HepG2 (cell line): ENCODE measurements around the gene ZNF506. TPM values are rescaled to one million over a fixed set of nuclear protein-coding genes. Genes with fewer than 3 reads are reported as not detected.
"Not testable (repeated sequence)": the region's sequence is repeated elsewhere in the genome, so short reads cannot be mapped to it uniquely, and the experiment has no call there.

Experiments used
- ATAC-seq: fragments of 200-7000 bp; cut with Tn5 transposase; 3 replicates; pipeline ENCODE4 v1.9.1; 2020; ENCODE audit warnings: mild to moderate bottlenecking, moderate library complexity
- BruUV-seq: library from RNA; stranded (reverse); fragments of 400-500 nt; replicated peaks from 2 replicates; lab custom pipeline; 2021; lab: Mats Ljungman, UMichigan
- CTCF ChIA-PET: fragments of 300-600 bp; formaldehyde crosslinking; extraction: SDS; loops from one replicate; lab custom pipeline; 2021; ENCODE audit warnings: low total read pairs, inconsistent platforms, low intra/inter-chr PET ratio; lab: Yijun Ruan, JAX
- POLR2A ChIA-PET: fragments of 350-600 bp; sonication (Branson Sonifier 250); formaldehyde crosslinking; loops from one replicate; lab custom pipeline; 2020; ENCODE audit warnings: antibody characterized with exemption, inconsistent platforms; lab: Yijun Ruan, JAX
- DNase-seq: peaks from one replicate; pipeline ENCODE4 v3.0.0-alpha.2; 2015; ENCODE audit warnings: low spot score
- FAIRE-seq: peaks from 3 replicates; lab custom pipeline; 2011; peaks lifted over from hg19 to GRCh38; lab: Jason Lieb, UNC
- H2AFZ ChIP-seq: one replicate; pipeline ENCODE4 v1.6.1; 2011; ENCODE audit warnings: low read length, inconsistent platforms
- H3K27ac ChIP-seq: fragments of 300-600 bp; 3 replicates; pipeline ENCODE4 v1.8.0; 2011; ENCODE audit warnings: mixed run types, mild to moderate bottlenecking, mixed read lengths, low read length, inconsistent platforms; ENCODE audit not compliant: insufficient read depth; ENCODE audit errors: extremely low read length
- H3K27me3 ChIP-seq, 2 experiments: fragments of 200-600 bp in 1 of 2; 2 replicates in 1 of 2; 3 replicates in 1 of 2; pipeline versions ENCODE4 v1.6.0 to v1.8.0; 2011; ENCODE audit warnings: low read length in 2 of 2, mild to moderate bottlenecking in 2 of 2, moderate library complexity in 2 of 2, inconsistent platforms in 1 of 2; ENCODE audit not compliant: insufficient read depth in 2 of 2, control insufficient read depth in 1 of 2
- H3K36me3 ChIP-seq, 2 experiments: fragments of 200-600 bp in 1 of 2; replicated peaks in 1 of 2; 2 replicates in 1 of 2; 3 replicates in 1 of 2; pipeline versions ENCODE4 v1.5.1 to v1.8.0; 2011; ENCODE audit warnings: low read length in 2 of 2, inconsistent platforms in 1 of 2; ENCODE audit not compliant: insufficient read depth in 2 of 2, control insufficient read depth in 1 of 2
- H3K4me1 ChIP-seq: 2 replicates; pipeline ENCODE4 v1.5.1; 2012; ENCODE audit warnings: low read length, inconsistent platforms; ENCODE audit not compliant: insufficient read depth
- H3K4me2 ChIP-seq: 2 replicates; pipeline ENCODE4 v1.6.0; 2011; ENCODE audit warnings: low read depth, low read length, inconsistent platforms
- H3K4me3 ChIP-seq, 3 experiments: fragments of 200-600 bp in 1 of 3; sonication (generic), shearing (Covaris generic) in 1 of 3; replicated peaks in 1 of 3; 2 replicates each; pipeline ENCODE4 v1.5.1; 2011 to 2016; ENCODE audit warnings: low read length in 3 of 3, inconsistent platforms in 2 of 3, low read depth in 2 of 3, mild to moderate bottlenecking in 2 of 3, control low read depth in 1 of 3, mixed read lengths in 1 of 3; ENCODE audit not compliant: insufficient read depth in 1 of 3
- H3K79me2 ChIP-seq: one replicate; pipeline ENCODE4 v1.6.1; 2011; ENCODE audit warnings: low read length, inconsistent platforms; ENCODE audit not compliant: insufficient read depth
- H3K9ac ChIP-seq: 2 replicates; pipeline ENCODE4 v1.6.0; 2011; ENCODE audit warnings: mild to moderate bottlenecking, low read depth, low read length, inconsistent platforms; ENCODE audit not compliant: insufficient read depth
- H3K9me3 ChIP-seq: 2 replicates; pipeline ENCODE4 v1.5.1; 2012; ENCODE audit warnings: mild to moderate bottlenecking, low read length
- H4K20me1 ChIP-seq: 2 replicates; pipeline ENCODE4 v1.6.0; 2011; ENCODE audit warnings: inconsistent platforms, mild to moderate bottlenecking, low read length, moderate library complexity; ENCODE audit not compliant: insufficient read depth
- ZNF749 ChIP-seq: sonication (generic); formaldehyde crosslinking; IDR thresholded peaks from 2 replicates; pipeline ENCODE4 v1.8.0; 2022; ENCODE audit warnings: mild to moderate bottlenecking, missing genetic modification reagents, moderate library complexity, borderline replicate concordance
- WGBS: methylation state at CpG from one replicate; pipeline ENCODE4 v1.1.6; 2017; ENCODE audit warnings: low lambda C conversion rate; 5-methylcytosine and 5-hydroxymethylcytosine counted together
- in situ Hi-C: cut with HindIII; loops from 2 replicates; pipeline ENCODE4 v1.10.0; 2017; ENCODE audit warnings: low pct_unique_long_range_greater_than_20kb; ENCODE audit not compliant: extremely low pct_ligation_motif_present
- intact Hi-C: fragments of 100-400 bp; cut with micrococcal nuclease; formaldehyde crosslinking; loops from one replicate; pipeline ENCODE4 v1.10.0; 2022; ENCODE audit not compliant: unreplicated experiment
- polyA plus RNA-seq, 8 experiments: library from polyadenylated mRNA; depleted of rRNA in 3 of 8; stranded (reverse) in 7 of 8; unstranded in 1 of 8; fragments of >200 nt; fragmentation: Illumina TruSeq in 4 of 8; extraction: Trizol in 4 of 8; gene quantifications; 2 replicates each; pipeline versions ENCODE4 v1.2.1 to v1.2.3, GENCODE V29; 2011 to 2016; ENCODE audit warnings: low read depth in 4 of 8, missing spikeins in 1 of 8, mixed read lengths in 1 of 8; ENCODE audit not compliant: insufficient read depth in 1 of 8
- total RNA-seq, 5 experiments: library from RNA; depleted of rRNA; stranded (reverse); fragments of >200 nt; fragmentation: Illumina TruSeq; extraction: Trizol; gene quantifications; 2 replicates each; pipeline ENCODE4 v1.2.3, GENCODE V29; 2016; ENCODE audit warnings: low read depth in 1 of 5
- TF ChIP-seq, protein P1 (sequence below): sonication (generic); formaldehyde crosslinking; IDR thresholded peaks from 2 replicates; pipeline ENCODE4 v1.5.0; 2020; ENCODE audit warnings: mild to moderate bottlenecking, missing genetic modification reagents, moderate library complexity

Gene ZNF506
- total and polyA plus RNA-seq, 2 of the 13 experiments (the other 11 are each of a cell fraction or from before 2014, with no cell fraction given) = not detected

DNA sequence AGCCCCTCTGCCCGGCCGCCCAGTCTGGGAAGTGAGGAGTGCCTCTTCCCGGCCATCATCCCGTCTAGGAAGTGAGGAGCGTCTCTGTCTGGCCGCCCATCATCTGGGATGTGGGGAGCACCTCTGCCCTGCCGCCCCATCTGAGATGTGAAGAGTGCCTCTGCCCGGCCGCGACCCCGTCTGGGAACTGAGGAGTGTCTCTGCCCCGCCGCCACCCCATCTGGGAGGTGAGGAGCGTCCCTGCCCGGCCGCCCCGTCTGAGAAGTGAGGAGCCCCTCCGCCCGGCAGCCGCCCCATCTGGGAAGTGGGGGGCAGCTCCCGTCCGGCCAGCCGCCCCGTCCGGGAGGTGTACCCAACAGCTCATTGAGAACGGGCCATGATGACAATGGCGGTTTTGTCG is 51.6 kb downstream of the ZNF506 start:
- H3K27ac ChIP-seq, H4K20me1 ChIP-seq, H3K4me3 ChIP-seq, intact Hi-C loops, H3K79me2 ChIP-seq, H3K4me1 ChIP-seq, FAIRE-seq, H2AFZ ChIP-seq, CTCF ChIA-PET, BruUV-seq, H3K9me3 ChIP-seq, H3K27me3 ChIP-seq, in situ Hi-C loops, H3K9ac ChIP-seq, H3K4me2 ChIP-seq, H3K36me3 ChIP-seq, ATAC-seq, DNase-seq, POLR2A ChIA-PET: not testable (repeated sequence)
- 92% methylated on average over 14 of the region's 28 CpGs for WGBS

DNA sequence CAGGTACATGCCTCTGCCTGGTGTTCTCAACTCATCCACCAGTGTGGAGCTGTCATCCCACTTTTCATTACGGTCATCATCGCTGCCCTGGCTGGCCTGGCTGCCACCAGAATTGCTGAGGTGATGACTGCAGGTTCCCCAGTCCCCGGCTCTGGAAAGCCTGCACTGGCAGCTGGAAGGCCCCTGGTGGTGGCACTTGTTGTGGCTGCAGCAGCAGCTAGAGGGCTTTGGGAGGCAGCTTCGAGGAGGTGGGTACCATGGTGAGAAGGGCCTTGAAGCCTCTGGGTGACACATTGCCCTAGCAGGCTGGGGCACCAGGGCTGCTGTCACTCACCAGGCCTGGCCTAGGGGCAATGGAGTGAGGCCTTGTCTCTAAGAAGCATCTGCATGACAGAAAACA is 63.4 kb downstream of the ZNF506 start:
- Histone ChIP-seq H3K36me3 (no peaks in the 10 kb centered on the region), H4K20me1 (no peaks in the 10 kb centered on the region), H3K4me2 (no peak overlapping the region), H3K9me3 (peaks cover 7% of the 10 kb centered on the region; the same call in 1 of the 2 replicates), H3K4me1 (no peaks in the 10 kb centered on the region), H2AFZ (no peak overlapping the region), H3K27me3 (no peaks in the 10 kb centered on the region; a peak in 1 of 5 replicates), H3K9ac (no peak overlapping the region), H3K79me2 (no peaks in the 10 kb centered on the region), H3K4me3 (no peak overlapping the region), H3K27ac (no peak overlapping the region)
- ATAC-seq (peak; percentile 58; the same call in 2 of the 3 replicates), FAIRE-seq (no peak), DNase-seq (no peak)
- ChIA-PET POLR2A (interaction anchor here (1.4 kb wide), 1 partner anchor 89 kb away, joined by 3 read pairs; the partner anchor contains the start of gene ZNF101), CTCF (no interaction called here)
- no TSS peak for BruUV-seq
- WGBS = 38% methylated on average over 3 of the region's 4 CpGs
- TF ChIP-seq ZNF749 (CRISPR knock-in tag) = no peak
- TF ChIP-seq, protein P1, sequence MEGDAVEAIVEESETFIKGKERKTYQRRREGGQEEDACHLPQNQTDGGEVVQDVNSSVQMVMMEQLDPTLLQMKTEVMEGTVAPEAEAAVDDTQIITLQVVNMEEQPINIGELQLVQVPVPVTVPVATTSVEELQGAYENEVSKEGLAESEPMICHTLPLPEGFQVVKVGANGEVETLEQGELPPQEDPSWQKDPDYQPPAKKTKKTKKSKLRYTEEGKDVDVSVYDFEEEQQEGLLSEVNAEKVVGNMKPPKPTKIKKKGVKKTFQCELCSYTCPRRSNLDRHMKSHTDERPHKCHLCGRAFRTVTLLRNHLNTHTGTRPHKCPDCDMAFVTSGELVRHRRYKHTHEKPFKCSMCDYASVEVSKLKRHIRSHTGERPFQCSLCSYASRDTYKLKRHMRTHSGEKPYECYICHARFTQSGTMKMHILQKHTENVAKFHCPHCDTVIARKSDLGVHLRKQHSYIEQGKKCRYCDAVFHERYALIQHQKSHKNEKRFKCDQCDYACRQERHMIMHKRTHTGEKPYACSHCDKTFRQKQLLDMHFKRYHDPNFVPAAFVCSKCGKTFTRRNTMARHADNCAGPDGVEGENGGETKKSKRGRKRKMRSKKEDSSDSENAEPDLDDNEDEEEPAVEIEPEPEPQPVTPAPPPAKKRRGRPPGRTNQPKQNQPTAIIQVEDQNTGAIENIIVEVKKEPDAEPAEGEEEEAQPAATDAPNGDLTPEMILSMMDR (CRISPR knock-in tag) = 0 out of 2 replicates have a peak, but pooled peaks have one; percentile 5
- in situ Hi-C loops = no loop called here
- intact Hi-C loops = no loop called here
